ENCODE results near the gene BTBD7.

The BTBD7 gene

DNA sequence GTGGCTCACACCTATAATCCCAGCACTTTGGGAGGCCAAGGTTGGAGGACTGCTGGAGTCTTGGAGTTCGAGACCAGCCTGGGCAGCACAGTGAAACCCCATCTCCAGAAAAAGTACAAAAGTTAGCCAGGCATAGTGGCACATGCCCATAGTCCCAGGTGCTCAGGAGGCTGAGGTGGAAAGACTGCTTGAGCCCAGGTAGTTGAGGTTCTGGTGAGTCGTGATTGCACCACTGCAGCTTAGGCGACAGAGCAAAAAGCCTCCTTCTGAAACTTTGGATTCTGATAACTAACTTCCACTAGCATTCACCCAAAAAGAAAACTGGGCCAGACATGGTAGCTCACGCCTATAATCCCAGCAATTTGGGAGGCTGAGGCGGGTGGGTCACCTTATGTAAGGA lies 6.6 kb downstream of the BTBD7 start:
- Histone ChIP-seq H3K79me2 (ENCODE audit: insufficient read depth, low read depth) (peaks cover 85% of the 10 kb centered on the region; the same call in 1 of the 2 replicates), H2AFZ (ENCODE audit: low read depth) (no peak overlapping the region), H3K27ac (no peak overlapping the region), H3K27me3 (ENCODE audit: insufficient read depth, low read depth) (no peaks in the 10 kb centered on the region), H4K20me1 (ENCODE audit: insufficient read depth) (no peaks in the 10 kb centered on the region), H3K9ac (no peak overlapping the region), H3K4me1 (ENCODE audit: low read depth, poor library complexity, severe bottlenecking) (peaks cover 20% of the 10 kb centered on the region), H3K36me3 (ENCODE audit: insufficient read depth) (no peaks in the 10 kb centered on the region), H3K4me3 (IDR thresholded peaks at IDR 0.05; ENCODE audit: insufficient read depth, low read depth, low read length) (no peak overlapping the region), H3K4me2 (no peak overlapping the region)
- TF ChIP-seq CTCF (conservative IDR thresholded peaks at IDR 0.05; ENCODE audit: low read depth, low read length): no peak

DNA sequence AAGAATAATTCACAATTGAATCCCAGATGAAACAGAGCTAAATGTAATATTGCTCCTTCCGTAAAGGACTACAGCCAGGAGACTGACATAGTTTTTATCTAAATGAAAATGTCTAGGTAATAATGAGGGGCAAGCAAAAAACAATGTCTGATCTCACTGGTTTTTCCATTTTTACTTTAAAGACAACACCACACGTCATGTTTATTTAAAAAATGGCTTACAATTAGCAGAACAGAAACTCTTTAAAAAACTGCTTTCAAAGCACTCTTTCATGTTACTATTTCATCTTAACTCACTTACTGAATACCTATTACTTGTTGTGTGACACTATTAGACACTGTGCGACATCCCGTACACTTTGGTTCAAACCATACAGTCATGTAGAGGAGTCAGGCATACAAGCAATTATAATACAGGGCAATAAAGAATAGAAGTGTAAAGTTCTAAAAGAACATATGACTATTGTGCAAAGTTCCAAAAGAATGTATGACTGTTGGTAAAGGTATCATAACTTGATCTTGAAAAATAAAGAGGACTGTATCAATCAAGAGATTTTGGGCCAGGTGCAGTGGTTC lies 9.1 kb downstream of the BTBD7 start:
- TF ChIP-seq CTCF (conservative IDR thresholded peaks at IDR 0.05; ENCODE audit: low read depth, low read length): no peak
- Histone ChIP-seq H3K9ac (no peak overlapping the region), H3K79me2 (ENCODE audit: insufficient read depth, low read depth) (peaks cover 65% of the 10 kb centered on the region; the same call in 1 of the 2 replicates), H4K20me1 (ENCODE audit: insufficient read depth) (no peaks in the 10 kb centered on the region), H2AFZ (ENCODE audit: low read depth) (no peak overlapping the region), H3K4me2 (no peak overlapping the region), H3K27me3 (ENCODE audit: insufficient read depth, low read depth) (no peaks in the 10 kb centered on the region), H3K36me3 (ENCODE audit: insufficient read depth) (no peaks in the 10 kb centered on the region), H3K4me3 (IDR thresholded peaks at IDR 0.05; ENCODE audit: insufficient read depth, low read depth, low read length) (no peak overlapping the region), H3K27ac (no peak overlapping the region), H3K4me1 (ENCODE audit: low read depth, poor library complexity, severe bottlenecking) (peaks cover 9% of the 10 kb centered on the region)

GRCh38 chr14:93322929-93323599 lies 9.8 kb downstream of the BTBD7 start:
- Histone ChIP-seq H3K9ac (no peak overlapping the region), H4K20me1 (ENCODE audit: insufficient read depth) (no peaks in the 10 kb centered on the region), H3K4me1 (ENCODE audit: low read depth, poor library complexity, severe bottlenecking) (peaks cover 9% of the 10 kb centered on the region), H3K27ac (no peak overlapping the region), H3K36me3 (ENCODE audit: insufficient read depth) (no peaks in the 10 kb centered on the region), H3K79me2 (ENCODE audit: insufficient read depth, low read depth) (peaks cover 60% of the 10 kb centered on the region; the same call in 1 of the 2 replicates), H2AFZ (ENCODE audit: low read depth) (no peak overlapping the region), H3K4me2 (no peak overlapping the region), H3K4me3 (IDR thresholded peaks at IDR 0.05; ENCODE audit: insufficient read depth, low read depth, low read length) (no peak overlapping the region), H3K27me3 (ENCODE audit: insufficient read depth, low read depth) (no peaks in the 10 kb centered on the region)
- TF ChIP-seq CTCF (conservative IDR thresholded peaks at IDR 0.05; ENCODE audit: low read depth, low read length): no peak

DNA sequence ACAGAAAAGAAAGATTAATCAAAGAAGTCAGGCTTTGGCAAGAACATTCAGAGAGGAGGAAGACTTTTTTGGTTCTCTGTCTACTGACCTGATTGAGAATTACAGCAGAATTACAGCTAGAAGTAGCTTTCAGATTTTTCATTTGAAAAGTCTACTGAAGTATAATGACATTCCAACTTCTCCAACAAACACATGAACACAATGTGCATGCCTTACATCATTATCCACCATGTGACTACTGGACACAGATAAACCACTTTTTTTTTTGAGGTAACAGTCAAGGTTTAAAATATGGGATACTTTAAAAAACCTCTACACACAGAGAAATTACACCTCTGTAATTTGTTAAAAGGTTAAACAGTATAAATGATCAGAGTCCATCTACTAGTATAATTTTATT lies 12.3 kb downstream of the BTBD7 start:
- no peak for TF ChIP-seq CTCF (conservative IDR thresholded peaks at IDR 0.05; ENCODE audit: low read depth, low read length)
- no peak overlapping the region for H3K4me2 ChIP-seq
- H3K4me1 ChIP-seq (ENCODE audit: low read depth, poor library complexity, severe bottlenecking): peaks cover 9% of the 10 kb centered on the region
- no peaks in the 10 kb centered on the region for H3K36me3 ChIP-seq (ENCODE audit: insufficient read depth)
- no peak overlapping the region for H3K4me3 ChIP-seq (IDR thresholded peaks at IDR 0.05; ENCODE audit: insufficient read depth, low read depth, low read length)
- no peak overlapping the region for H3K27ac ChIP-seq
- H3K9ac ChIP-seq: no peak overlapping the region
- H4K20me1 ChIP-seq (ENCODE audit: insufficient read depth): no peaks in the 10 kb centered on the region
- H3K27me3 ChIP-seq (ENCODE audit: insufficient read depth, low read depth): no peaks in the 10 kb centered on the region
- peaks cover 42% of the 10 kb centered on the region; the same call in 1 of the 2 replicates for H3K79me2 ChIP-seq (ENCODE audit: insufficient read depth, low read depth)
- no peak overlapping the region for H2AFZ ChIP-seq (ENCODE audit: low read depth)
